ENCODE data around the gene TMTC1. TPM values are rescaled to one million over a fixed set of nuclear protein-coding genes. Genes with fewer than 3 reads are reported as not detected.

The TMTC1 gene
- total RNA-seq, 1 donor from 2014 or later, result not detected

DNA sequence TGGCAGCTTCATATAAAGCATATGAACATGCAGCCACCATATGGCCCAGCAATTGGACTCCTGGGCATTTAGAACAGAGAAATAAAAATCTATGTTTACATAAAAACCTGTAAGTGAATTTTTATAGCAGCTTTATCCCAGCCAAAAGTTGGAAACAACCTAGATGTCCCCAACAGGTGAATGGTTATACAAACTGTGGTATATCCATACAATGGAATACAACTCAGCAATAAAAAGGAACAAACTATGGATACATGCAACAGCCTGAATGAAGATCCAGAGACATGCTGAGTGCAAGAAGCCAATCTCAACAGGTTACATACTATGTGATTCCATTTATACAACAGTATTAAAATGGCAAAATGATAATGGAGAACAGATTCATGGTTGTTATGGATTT lies 3.7 kb downstream of the TMTC1 start:
- peaks cover 22% of the 10 kb centered on the region for H3K27me3 Mint-ChIP-seq

GRCh38 chr12:29778531-29778930 lies 5.2 kb downstream of the TMTC1 start:
- ATAC-seq (ENCODE audit: low read depth), result no peak
- no peak overlapping the region for H3K27ac Mint-ChIP-seq
- intact Hi-C loops (cut with micrococcal nuclease), result no loop called here
- H3K36me3 Mint-ChIP-seq (ENCODE audit: low read depth), result no peaks in the 10 kb centered on the region
- H3K4me3 Mint-ChIP-seq, result no peak overlapping the region
- peaks cover 20% of the 10 kb centered on the region for H3K27me3 Mint-ChIP-seq
- TF ChIP-seq CTCF (IDR thresholded peaks at IDR 0.05), result no peak
- peaks cover 9% of the 10 kb centered on the region for H3K9me3 Mint-ChIP-seq
- peaks cover 3% of the 10 kb centered on the region for H3K4me1 Mint-ChIP-seq
- POLR2A ChIA-PET, result no interaction called here
- no peak for DNase-seq
- CTCF ChIA-PET, result no interaction called here

More for the DNA sequence above, 3.7 kb downstream of the TMTC1 start:
- ATAC-seq (ENCODE audit: low read depth) (no peak), DNase-seq (no peak)
- Mint-ChIP-seq H3K27ac (no peak overlapping the region), H3K4me1 (peaks cover 3% of the 10 kb centered on the region), H3K4me3 (no peak overlapping the region), H3K36me3 (ENCODE audit: low read depth) (no peaks in the 10 kb centered on the region), H3K9me3 (peaks cover 9% of the 10 kb centered on the region)
- intact Hi-C loops (cut with micrococcal nuclease), result no loop called here
- no peak for TF ChIP-seq CTCF (IDR thresholded peaks at IDR 0.05)
- POLR2A ChIA-PET, result no interaction called here
- CTCF ChIA-PET, result no interaction called here

- Mint-ChIP-seq H3K36me3 (ENCODE audit: low read depth) (no peaks in the 10 kb centered on the region), H3K4me3 (no peak overlapping the region), H3K9me3 (peaks cover 6% of the 10 kb centered on the region), H3K4me1 (no peaks in the 10 kb centered on the region), H3K27me3 (no peaks in the 10 kb centered on the region), H3K27ac (no peak overlapping the region)
- TF ChIP-seq CTCF (IDR thresholded peaks at IDR 0.05), result no peak
- ChIA-PET CTCF (no interaction called here), POLR2A (no interaction called here)
- intact Hi-C loops (cut with micrococcal nuclease), result no loop called here
- DNase-seq (no peak), ATAC-seq (ENCODE audit: low read depth) (no peak)
Observed at GRCh38 chr12:29773076-29773475, 10.7 kb downstream of the TMTC1 start.

DNA sequence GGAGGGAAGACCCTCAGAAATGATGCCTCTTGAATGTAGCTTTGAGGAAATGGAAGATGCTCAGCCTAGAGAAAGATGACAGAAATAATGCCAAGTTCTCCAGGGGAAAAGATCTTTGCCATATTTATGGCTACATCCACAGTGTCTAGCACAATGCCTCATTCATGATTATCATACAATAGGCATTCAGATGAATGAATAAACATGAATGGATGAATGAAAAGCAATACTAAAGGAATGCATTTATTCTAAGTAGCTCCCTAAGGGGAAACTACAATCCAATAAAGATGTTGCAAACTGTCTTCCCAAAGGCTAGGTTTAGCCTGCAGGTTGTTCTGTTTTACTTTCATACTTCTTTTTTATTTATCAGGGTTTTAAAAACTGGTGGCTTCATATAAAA lies 12.0 kb downstream of the TMTC1 start:
- ChIA-PET POLR2A (no interaction called here), CTCF (no interaction called here)
- H3K9me3 Mint-ChIP-seq, result peaks cover 6% of the 10 kb centered on the region
- H3K27me3 Mint-ChIP-seq, result no peaks in the 10 kb centered on the region
- intact Hi-C loops (cut with micrococcal nuclease), result no loop called here
- TF ChIP-seq CTCF (IDR thresholded peaks at IDR 0.05), result no peak
- no peak overlapping the region for H3K27ac Mint-ChIP-seq
- no peak overlapping the region for H3K4me3 Mint-ChIP-seq
- DNase-seq, result no peak
- no peaks in the 10 kb centered on the region for H3K4me1 Mint-ChIP-seq
- H3K36me3 Mint-ChIP-seq (ENCODE audit: low read depth), result no peaks in the 10 kb centered on the region
- ATAC-seq (ENCODE audit: low read depth), result no peak

DNA sequence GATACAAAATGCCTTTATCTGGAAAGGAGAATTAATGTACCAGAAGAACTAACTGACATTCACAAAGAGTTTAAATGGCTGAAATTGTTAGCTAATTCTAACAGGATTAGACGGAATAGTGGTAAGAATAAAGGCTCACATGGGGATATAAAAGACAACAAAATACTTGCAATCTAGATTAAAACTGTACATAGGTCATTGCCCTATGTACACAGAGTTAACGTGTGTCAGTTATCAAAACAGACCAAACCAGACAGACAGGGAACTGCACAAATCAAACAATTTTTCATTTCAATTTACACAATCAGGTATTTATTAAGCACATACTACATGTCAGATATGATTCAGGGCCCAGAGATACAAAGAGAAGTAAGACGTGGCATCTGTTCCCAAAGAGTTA lies 12.6 kb downstream of the TMTC1 start:
- DNase-seq (no peak), ATAC-seq (ENCODE audit: low read depth) (no peak)
- H3K4me3 Mint-ChIP-seq, result no peak overlapping the region
- H3K4me1 Mint-ChIP-seq, result no peaks in the 10 kb centered on the region
- H3K27ac Mint-ChIP-seq, result no peak overlapping the region
- no peaks in the 10 kb centered on the region for H3K27me3 Mint-ChIP-seq
- TF ChIP-seq CTCF (IDR thresholded peaks at IDR 0.05), result no peak
- CTCF ChIA-PET, result no interaction called here
- POLR2A ChIA-PET, result no interaction called here
- no peaks in the 10 kb centered on the region for H3K36me3 Mint-ChIP-seq (ENCODE audit: low read depth)
- H3K9me3 Mint-ChIP-seq, result peaks cover 6% of the 10 kb centered on the region
- intact Hi-C loops (cut with micrococcal nuclease), result no loop called here
